Measurements from ENCODE around the gene XPNPEP2. TPM values are rescaled to one million over a fixed set of nuclear protein-coding genes. Genes with fewer than 3 reads are reported as not detected.

XPNPEP2 gene
- total RNA-seq, 1 donor from 2014 or later: 0.72 TPM

DNA sequence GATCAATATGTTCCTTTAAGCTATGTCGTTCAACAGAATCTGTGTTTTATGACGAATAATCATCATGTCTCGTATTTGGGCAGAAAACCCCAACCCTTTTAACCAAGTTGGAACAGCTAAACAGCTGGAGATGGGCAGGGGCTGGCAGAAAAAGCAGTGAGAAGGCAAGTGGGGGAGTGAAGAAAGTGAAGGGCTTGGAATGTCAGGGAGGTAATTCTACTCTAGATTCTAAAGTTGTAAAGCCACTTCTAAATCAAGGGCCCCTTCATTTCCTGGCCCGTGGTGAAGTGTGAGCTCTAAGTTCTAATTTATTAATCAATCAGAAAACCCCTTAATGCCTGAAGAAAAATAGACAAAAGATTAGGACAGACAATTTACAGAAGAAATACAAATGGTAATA lies 61.4 kb downstream of the XPNPEP2 start:
- DNase-seq: no peak

DNA sequence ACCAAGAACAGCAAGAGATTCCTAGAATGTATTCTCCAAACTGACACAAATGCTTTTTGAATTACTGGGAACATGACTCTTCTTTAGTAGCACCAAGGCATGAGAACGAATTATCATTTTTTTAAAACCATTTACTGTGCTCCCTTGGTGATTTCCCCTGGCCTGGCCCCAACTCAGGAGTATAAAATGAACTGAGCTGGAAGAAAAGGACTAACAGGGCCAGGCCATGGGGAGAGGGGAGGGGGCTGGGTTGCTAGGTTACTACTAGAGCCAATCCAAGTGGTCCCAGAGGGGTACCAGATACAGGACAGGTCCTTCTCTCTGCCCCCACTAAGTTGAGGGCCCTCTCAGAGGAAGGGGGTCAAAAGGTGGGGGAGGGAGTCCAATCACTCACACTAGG lies 64.1 kb downstream of the XPNPEP2 start:
- DNase-seq: peak; percentile 2

DNA sequence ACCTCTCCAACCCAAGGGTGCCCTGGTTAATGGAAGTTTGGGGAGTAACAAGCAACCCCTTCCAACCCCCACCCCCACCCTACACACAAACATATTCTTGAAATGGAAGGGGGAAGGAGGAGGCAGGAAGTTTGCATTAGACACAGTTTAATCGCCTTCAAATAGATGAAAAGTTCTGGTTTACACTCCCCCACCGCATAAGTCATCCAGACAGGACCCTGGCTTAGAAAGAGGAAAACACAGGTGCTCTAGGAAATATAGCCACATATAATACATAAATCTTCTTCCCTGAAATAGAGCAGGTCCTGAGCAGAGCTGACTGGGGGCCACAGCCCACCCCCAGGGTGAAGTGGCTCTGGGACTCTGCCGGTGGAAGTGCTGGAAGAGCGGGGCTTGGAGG lies 66.0 kb downstream of the XPNPEP2 start:
- DNase-seq: no peak

DNA sequence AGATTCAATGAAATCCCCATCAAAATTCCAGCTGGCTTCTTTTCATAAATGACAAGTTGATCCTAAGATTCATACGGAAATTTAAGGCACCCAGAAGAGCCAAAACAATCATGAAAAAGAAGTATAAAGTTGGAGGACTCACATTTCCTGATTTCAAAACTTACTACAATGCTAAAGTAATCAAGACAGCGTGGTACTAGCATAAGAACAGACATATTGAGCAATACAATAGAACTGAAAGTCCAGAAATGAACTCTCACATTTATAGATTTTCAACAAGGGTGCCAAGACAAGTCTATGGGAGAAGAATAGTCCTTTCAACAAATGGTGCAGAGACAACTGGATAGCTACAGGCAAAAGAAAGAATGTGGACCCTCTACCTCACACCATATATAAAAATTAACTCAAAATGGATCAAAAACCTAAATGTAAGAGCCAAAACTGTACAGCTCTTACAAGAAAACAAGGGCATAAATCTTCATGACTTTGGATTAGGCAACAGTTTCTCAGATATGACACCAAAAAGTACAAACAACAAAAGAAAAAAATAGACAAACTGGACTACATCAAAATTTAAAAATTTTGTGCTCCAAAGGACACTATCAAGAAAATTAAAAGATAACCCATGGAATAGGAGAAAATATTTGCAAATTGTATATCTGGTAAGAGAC lies 69.5 kb downstream of the XPNPEP2 start:
- DNase-seq: no peak

DNA sequence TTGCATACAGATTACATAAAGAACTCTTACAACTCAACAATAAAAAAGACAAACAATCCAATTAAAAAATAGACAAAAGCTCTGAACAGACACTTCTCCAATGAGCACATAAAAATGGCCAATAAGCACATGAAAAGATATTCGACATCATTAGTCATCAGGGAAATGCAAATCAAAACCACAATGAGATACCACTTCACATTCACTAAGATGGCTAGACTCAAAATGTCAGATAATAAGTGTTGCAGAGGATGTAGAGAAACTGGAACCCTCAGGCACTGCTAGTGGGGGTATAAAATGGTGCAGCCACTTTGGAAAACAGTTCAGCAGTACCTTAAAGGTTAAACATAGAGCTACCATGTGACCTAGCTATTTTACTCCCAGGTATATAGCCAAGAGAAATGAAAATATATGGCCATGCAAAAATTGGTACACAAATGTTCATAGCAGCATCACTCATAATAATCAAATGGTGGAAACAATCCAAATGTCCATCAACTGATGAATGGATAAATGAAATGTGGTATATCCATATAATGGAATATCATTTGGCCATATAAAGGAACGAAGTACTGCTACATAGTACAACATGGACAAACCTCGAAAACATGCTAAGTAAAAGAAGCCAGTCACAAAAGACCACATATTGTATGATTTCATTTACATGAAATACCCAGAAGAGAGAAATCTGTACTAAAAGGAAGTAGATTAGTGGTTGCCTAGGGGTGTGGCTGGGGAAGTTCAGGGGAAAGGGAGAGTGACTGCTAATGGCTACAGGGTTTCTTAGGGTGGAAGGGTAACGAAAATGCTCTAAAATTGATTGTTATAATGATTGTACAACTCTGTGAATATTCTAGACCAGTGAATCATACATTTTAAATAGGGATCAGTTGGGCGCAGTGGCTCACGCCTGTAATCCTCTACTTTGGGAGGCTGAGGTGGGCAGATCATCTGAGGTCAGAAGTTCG lies 70.3 kb downstream of the XPNPEP2 start:
- no peak for DNase-seq

DNA sequence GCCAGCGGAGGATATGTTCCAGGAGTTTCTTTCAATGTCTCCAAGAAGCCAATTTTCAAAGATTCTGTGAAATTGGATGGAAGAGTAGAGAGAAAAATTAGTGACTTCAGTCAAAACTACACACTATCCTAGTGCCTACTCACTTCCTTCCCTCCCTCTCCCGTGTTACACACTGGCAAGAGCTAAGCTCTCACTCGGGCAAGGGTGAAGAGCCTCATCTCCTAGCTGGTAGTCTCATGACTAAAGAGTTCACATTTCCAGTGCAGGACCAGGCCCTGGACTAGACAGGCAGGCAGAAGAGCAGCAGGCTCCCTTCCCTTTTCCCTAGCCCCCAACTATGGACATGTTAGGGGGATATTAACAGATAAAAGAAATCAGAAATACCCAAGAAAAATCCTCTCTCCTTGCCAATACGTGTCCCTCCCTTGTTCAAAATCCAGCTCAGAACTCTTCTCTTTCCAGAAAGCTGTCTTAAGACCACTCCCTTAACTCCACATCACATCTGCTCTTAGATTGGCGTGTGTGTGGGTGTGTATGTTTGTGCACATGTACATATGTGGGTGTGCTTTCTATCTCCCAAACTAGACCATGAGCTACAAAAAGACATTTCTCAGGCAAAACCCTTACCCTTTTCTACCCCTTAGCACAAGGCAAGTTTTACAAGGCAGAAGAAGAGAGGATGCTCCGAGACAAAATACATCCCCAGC lies 75.0 kb downstream of the XPNPEP2 start:
- DNase-seq: no peak

DNA sequence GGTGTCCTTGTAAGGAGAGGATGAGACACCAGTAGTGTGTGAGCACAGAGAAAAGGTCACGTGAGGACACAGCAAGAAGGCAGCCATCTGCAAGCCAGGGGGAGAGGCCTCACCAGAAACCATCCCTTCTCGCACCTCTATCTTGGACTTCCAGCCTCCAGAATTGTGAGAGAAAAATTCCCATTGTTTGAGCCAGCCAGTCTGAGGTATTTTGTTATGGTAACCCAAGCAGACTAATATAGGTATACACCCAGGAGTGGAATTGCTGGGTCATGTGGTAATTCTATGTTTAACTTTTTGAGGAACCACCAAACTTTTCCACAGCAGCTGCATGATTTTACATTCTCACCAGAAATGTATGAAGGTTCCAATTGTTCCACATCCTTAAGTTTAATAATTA lies 79.3 kb downstream of the XPNPEP2 start:
- no peak for DNase-seq

Small RNA genes within 50 kb of the gene (small RNA-seq; reads per million reads assigned to genes)
- not detected for gene RF00017 (ENCODE audit: low replicate concordance)

Other genes starting within 250 kb of the XPNPEP2 start
- 90.7 TPM for gene SMARCA1, start 215.5 kb upstream of the XPNPEP2 start, total RNA-seq
- 13.7 TPM for gene OCRL, start 198.7 kb upstream of the XPNPEP2 start, total RNA-seq
- gene APLN, start 84.0 kb upstream of the XPNPEP2 start, total RNA-seq: 6.9 TPM
- 1.5 TPM for gene SASH3, start 41.0 kb downstream of the XPNPEP2 start, total RNA-seq
- 15.0 TPM for gene ZDHHC9, start 104.9 kb downstream of the XPNPEP2 start, total RNA-seq
- gene UTP14A, start 167.2 kb downstream of the XPNPEP2 start, total RNA-seq: 21.0 TPM
- gene BCORL1, start 243.7 kb downstream of the XPNPEP2 start, total RNA-seq: 6.6 TPM